HepG2 (cell line): ENCODE data around the gene NECAB2. TPM values are rescaled to one million over a fixed set of nuclear protein-coding genes. Genes with fewer than 3 reads are reported as not detected.

ENCODE experiments used
- CBFB ChIP-seq: sonication (generic); formaldehyde crosslinking; IDR thresholded peaks from 2 replicates; pipeline ENCODE4 v1.4.0; 2020; ENCODE audit warnings: missing genetic modification reagents
- CEBPB ChIP-seq: IDR thresholded peaks from 2 replicates; pipeline ENCODE4 v1.6.1; 2011; ENCODE audit warnings: low read depth, low read length, improper control_type of control experiment, borderline replicate concordance
- HES4 ChIP-seq: sonication (generic); formaldehyde crosslinking; IDR thresholded peaks from 2 replicates; pipeline ENCODE4 v1.9.0; 2021; ENCODE audit warnings: mild to moderate bottlenecking, missing genetic modification reagents, borderline replicate concordance
- HNF4G ChIP-seq, 2 experiments: sonication (generic) in 1 of 2; formaldehyde crosslinking in 1 of 2; IDR thresholded peaks; 2 replicates each; pipeline versions ENCODE4 v1.4.0 to v1.6.1; 2011 to 2020; ENCODE audit warnings: borderline replicate concordance in 2 of 2, low read depth in 2 of 2, mild to moderate bottlenecking in 2 of 2, low read length in 1 of 2, missing genetic modification reagents in 1 of 2, moderate library complexity in 1 of 2
- KDM6A ChIP-seq: IDR thresholded peaks from 2 replicates; pipeline ENCODE4 v1.6.1; 2016; ENCODE audit warnings: low read depth
- REXO4 ChIP-seq: sonication (generic); formaldehyde crosslinking; IDR thresholded peaks from 2 replicates; pipeline ENCODE4 v1.8.0; 2022; ENCODE audit warnings: missing genetic modification reagents, mild to moderate bottlenecking, borderline replicate concordance
- SALL2 ChIP-seq: sonication (generic); formaldehyde crosslinking; IDR thresholded peaks from 2 replicates; pipeline ENCODE4 v1.8.1; 2023; ENCODE audit warnings: mild to moderate bottlenecking, missing genetic modification reagents, inconsistent platforms
- SOX13 ChIP-seq, 3 experiments: fragments of 450-650 bp in 1 of 3; sonication (generic) in 1 of 3; formaldehyde crosslinking in 1 of 3; IDR thresholded peaks in 2 of 3; conservative IDR thresholded peaks in 1 of 3; 2 replicates each; pipeline versions ENCODE4 v1.5.0 to v1.6.1; 2016 to 2020; ENCODE audit warnings: antibody characterized with exemption in 1 of 3, mild to moderate bottlenecking in 1 of 3, missing compliant biosample characterization in 1 of 3, missing genetic modification reagents in 1 of 3, moderate library complexity in 1 of 3
- TCF12 ChIP-seq, 2 experiments: fragments of 450-650 bp in 1 of 2; sonication (generic) in 1 of 2; formaldehyde crosslinking in 1 of 2; IDR thresholded peaks; 2 replicates each; pipeline versions ENCODE4 v1.6.1 to v1.8.0; 2017 to 2022; ENCODE audit warnings: antibody characterized with exemption in 1 of 2, mild to moderate bottlenecking in 1 of 2, missing genetic modification reagents in 1 of 2, moderate library complexity in 1 of 2
- TGIF2 ChIP-seq: IDR thresholded peaks from 2 replicates; pipeline ENCODE4 v1.6.1; 2016; ENCODE audit warnings: control low read depth, missing compliant biosample characterization
- ZFP1 ChIP-seq: IDR thresholded peaks from 2 replicates; pipeline ENCODE4 v1.6.1; 2016
- ZNF572 ChIP-seq: sonication (generic); formaldehyde crosslinking; IDR thresholded peaks from 2 replicates; pipeline ENCODE4 v1.5.1; 2020; ENCODE audit warnings: mild to moderate bottlenecking, missing genetic modification reagents
- ZNF782 ChIP-seq: sonication (generic); formaldehyde crosslinking; IDR thresholded peaks from 2 replicates; pipeline ENCODE4 v1.4.0; 2020; ENCODE audit warnings: missing genetic modification reagents, mild to moderate bottlenecking, borderline replicate concordance
- ZSCAN30 ChIP-seq: sonication (generic); formaldehyde crosslinking; IDR thresholded peaks from 2 replicates; pipeline ENCODE4 v1.5.0; 2020; ENCODE audit warnings: mild to moderate bottlenecking, missing genetic modification reagents
- polyA plus RNA-seq, 8 experiments: library from polyadenylated mRNA; depleted of rRNA in 3 of 8; stranded (reverse) in 7 of 8; unstranded in 1 of 8; fragments of >200 nt; fragmentation: Illumina TruSeq in 4 of 8; extraction: Trizol in 4 of 8; gene quantifications; 2 replicates each; pipeline versions ENCODE4 v1.2.1 to v1.2.3, GENCODE V29; 2011 to 2016; ENCODE audit warnings: low read depth in 4 of 8, missing spikeins in 1 of 8, mixed read lengths in 1 of 8; ENCODE audit not compliant: insufficient read depth in 1 of 8
- total RNA-seq, 5 experiments: library from RNA; depleted of rRNA; stranded (reverse); fragments of >200 nt; fragmentation: Illumina TruSeq; extraction: Trizol; gene quantifications; 2 replicates each; pipeline ENCODE4 v1.2.3, GENCODE V29; 2016; ENCODE audit warnings: low read depth in 1 of 5
- TF ChIP-seq, protein P1 (sequence below): sonication (generic); formaldehyde crosslinking; IDR thresholded peaks from 2 replicates; pipeline ENCODE4 v1.4.0; 2020; ENCODE audit warnings: low read depth, missing genetic modification reagents
- TF ChIP-seq, protein P2 (sequence below): sonication (generic); formaldehyde crosslinking; IDR thresholded peaks from 2 replicates; pipeline ENCODE4 v1.9.0; 2021; ENCODE audit warnings: mild to moderate bottlenecking, missing genetic modification reagents
- TF ChIP-seq, protein P3 (sequence below): sonication (generic); formaldehyde crosslinking; IDR thresholded peaks from 2 replicates; pipeline ENCODE4 v1.8.0; 2022; ENCODE audit warnings: mild to moderate bottlenecking, missing genetic modification reagents, borderline replicate concordance

Gene NECAB2
- total and polyA plus RNA-seq, 2 of the 13 experiments (the other 11 are each of a cell fraction or from before 2014, with no cell fraction given) = 0.21 to 0.49 TPM

DNA sequence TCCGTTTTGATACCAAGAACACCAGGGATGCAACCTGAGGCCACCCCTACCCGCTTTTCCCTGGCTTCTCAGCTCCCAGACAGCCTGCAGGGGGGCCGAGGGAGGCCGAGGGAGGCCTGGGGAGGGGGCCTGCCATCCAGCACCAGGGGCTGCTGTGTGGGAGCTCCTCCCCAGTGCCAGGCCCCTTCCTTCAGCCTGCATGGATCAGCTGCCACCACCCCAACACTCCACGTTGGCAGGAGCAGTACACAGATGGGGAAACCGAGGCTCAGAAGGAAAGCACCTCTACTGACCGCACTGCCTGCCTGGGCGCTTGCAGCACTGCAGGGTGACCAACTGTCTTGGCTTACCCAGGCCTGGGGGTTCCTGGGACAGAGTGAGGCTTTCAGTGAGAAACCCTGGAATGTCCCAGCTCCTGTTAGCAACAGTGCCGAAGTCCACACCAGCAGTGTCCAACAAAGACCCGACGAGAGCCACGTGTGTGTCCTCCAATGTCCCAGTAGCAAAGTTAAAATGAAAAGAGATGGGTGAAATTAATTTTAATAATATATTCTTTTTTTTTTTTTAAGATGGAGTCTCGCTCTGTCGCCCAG lies 20.3 kb upstream of the NECAB2 start (continued):
- TF ChIP-seq, protein P1, sequence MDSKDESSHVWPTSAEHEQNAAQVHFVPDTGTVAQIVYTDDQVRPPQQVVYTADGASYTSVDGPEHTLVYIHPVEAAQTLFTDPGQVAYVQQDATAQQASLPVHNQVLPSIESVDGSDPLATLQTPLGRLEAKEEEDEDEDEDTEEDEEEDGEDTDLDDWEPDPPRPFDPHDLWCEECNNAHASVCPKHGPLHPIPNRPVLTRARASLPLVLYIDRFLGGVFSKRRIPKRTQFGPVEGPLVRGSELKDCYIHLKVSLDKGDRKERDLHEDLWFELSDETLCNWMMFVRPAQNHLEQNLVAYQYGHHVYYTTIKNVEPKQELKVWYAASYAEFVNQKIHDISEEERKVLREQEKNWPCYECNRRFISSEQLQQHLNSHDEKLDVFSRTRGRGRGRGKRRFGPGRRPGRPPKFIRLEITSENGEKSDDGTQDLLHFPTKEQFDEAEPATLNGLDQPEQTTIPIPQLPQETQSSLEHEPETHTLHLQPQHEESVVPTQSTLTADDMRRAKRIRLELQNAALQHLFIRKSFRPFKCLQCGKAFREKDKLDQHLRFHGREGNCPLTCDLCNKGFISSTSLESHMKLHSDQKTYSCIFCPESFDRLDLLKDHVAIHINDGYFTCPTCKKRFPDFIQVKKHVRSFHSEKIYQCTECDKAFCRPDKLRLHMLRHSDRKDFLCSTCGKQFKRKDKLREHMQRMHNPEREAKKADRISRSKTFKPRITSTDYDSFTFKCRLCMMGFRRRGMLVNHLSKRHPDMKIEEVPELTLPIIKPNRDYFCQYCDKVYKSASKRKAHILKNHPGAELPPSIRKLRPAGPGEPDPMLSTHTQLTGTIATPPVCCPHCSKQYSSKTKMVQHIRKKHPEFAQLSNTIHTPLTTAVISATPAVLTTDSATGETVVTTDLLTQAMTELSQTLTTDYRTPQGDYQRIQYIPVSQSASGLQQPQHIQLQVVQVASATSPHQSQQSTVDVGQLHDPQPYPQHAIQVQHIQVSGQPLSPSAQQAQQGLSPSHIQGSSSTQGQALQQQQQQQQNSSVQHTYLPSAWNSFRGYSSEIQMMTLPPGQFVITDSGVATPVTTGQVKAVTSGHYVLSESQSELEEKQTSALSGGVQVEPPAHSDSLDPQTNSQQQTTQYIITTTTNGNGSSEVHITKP (CRISPR knock-in tag) = no peak
- no peak for TF ChIP-seq ZNF782 (CRISPR knock-in tag)
- TF ChIP-seq ZFP1 (CRISPR knock-in tag) = no peak
- TF ChIP-seq HNF4G (IDR thresholded peaks at IDR 0.05; ENCODE audit: borderline replicate concordance, low read depth, low read length) = peak; percentile 83
- TF ChIP-seq HNF4G (CRISPR knock-in tag; IDR thresholded peaks at IDR 0.05; ENCODE audit: borderline replicate concordance, low read depth) = peak; percentile 45; the same call in 1 of the 2 replicates
- TF ChIP-seq, protein P2, sequence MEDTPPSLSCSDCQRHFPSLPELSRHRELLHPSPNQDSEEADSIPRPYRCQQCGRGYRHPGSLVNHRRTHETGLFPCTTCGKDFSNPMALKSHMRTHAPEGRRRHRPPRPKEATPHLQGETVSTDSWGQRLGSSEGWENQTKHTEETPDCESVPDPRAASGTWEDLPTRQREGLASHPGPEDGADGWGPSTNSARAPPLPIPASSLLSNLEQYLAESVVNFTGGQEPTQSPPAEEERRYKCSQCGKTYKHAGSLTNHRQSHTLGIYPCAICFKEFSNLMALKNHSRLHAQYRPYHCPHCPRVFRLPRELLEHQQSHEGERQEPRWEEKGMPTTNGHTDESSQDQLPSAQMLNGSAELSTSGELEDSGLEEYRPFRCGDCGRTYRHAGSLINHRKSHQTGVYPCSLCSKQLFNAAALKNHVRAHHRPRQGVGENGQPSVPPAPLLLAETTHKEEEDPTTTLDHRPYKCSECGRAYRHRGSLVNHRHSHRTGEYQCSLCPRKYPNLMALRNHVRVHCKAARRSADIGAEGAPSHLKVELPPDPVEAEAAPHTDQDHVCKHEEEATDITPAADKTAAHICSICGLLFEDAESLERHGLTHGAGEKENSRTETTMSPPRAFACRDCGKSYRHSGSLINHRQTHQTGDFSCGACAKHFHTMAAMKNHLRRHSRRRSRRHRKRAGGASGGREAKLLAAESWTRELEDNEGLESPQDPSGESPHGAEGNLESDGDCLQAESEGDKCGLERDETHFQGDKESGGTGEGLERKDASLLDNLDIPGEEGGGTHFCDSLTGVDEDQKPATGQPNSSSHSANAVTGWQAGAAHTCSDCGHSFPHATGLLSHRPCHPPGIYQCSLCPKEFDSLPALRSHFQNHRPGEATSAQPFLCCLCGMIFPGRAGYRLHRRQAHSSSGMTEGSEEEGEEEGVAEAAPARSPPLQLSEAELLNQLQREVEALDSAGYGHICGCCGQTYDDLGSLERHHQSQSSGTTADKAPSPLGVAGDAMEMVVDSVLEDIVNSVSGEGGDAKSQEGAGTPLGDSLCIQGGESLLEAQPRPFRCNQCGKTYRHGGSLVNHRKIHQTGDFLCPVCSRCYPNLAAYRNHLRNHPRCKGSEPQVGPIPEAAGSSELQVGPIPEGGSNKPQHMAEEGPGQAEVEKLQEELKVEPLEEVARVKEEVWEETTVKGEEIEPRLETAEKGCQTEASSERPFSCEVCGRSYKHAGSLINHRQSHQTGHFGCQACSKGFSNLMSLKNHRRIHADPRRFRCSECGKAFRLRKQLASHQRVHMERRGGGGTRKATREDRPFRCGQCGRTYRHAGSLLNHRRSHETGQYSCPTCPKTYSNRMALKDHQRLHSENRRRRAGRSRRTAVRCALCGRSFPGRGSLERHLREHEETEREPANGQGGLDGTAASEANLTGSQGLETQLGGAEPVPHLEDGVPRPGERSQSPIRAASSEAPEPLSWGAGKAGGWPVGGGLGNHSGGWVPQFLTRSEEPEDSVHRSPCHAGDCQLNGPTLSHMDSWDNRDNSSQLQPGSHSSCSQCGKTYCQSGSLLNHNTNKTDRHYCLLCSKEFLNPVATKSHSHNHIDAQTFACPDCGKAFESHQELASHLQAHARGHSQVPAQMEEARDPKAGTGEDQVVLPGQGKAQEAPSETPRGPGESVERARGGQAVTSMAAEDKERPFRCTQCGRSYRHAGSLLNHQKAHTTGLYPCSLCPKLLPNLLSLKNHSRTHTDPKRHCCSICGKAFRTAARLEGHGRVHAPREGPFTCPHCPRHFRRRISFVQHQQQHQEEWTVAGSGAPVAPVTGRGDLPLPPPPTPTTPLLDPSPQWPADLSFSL (CRISPR knock-in tag) = peak; percentile 45; the same call in 1 of the 2 replicates
- TF ChIP-seq ZSCAN30 (CRISPR knock-in tag) = no peak
- peak; percentile 72 for TF ChIP-seq KDM6A
- no peak for TF ChIP-seq HES4
- TF ChIP-seq TCF12 (IDR thresholded peaks at IDR 0.05) = no peak
- TF ChIP-seq TCF12 (CRISPR knock-in tag; IDR thresholded peaks at IDR 0.05) = no peak
- peak; percentile 46; the same call in 1 of the 2 replicates for TF ChIP-seq TGIF2 (CRISPR knock-in tag)
- TF ChIP-seq, protein P3, sequence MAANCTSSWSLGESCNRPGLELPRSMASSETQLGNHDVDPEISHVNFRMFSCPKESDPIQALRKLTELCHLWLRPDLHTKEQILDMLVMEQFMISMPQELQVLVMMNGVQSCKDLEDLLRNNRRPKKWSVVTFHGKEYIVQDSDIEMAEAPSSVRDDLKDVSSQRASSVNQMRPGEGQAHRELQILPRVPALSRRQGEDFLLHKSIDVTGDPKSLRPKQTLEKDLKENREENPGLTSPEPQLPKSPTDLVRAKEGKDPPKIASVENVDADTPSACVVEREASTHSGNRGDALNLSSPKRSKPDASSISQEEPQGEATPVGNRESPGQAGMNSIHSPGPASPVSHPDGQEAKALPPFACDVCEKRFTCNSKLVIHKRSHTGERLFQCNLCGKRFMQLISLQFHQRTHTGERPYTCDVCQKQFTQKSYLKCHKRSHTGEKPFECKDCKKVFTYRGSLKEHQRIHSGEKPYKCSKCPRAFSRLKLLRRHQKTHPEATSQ (CRISPR knock-in tag) = no peak
- no peak for TF ChIP-seq REXO4 (CRISPR knock-in tag)
- peak; percentile 18; the same call in 1 of the 2 replicates for TF ChIP-seq SOX13 (IDR thresholded peaks at IDR 0.05)
- TF ChIP-seq SOX13 (CRISPR knock-in tag; conservative IDR thresholded peaks at IDR 0.05 in 1 of 2, IDR thresholded peaks at IDR 0.05 in 1 of 2) = peak in 1 of 2 experiments; percentile 52; a peak in 2 of 4 replicates
- TF ChIP-seq CBFB (CRISPR knock-in tag) = no peak
- TF ChIP-seq SALL2 (CRISPR knock-in tag) = no peak
- TF ChIP-seq CEBPB = no peak
- TF ChIP-seq ZNF572 (CRISPR knock-in tag) = no peak
